Tongue (tissue), 2 donors: Measurements from ENCODE around the gene SPRING1. TPM values are rescaled to one million over a fixed set of nuclear protein-coding genes. Genes with fewer than 3 reads are reported as not detected.

ENCODE experiments used
- DNase-seq: peaks from one replicate; pipeline ENCODE4 v3.0.0-alpha.2; 2015
- total RNA-seq: library from RNA; depleted of rRNA; stranded (reverse); fragments of >200 nt; gene quantifications from one replicate; pipeline ENCODE4 v1.2.3, GENCODE V29; 2014

SPRING1 gene
- total RNA-seq, 1 donor from 2014 or later: 14.7 TPM

DNA sequence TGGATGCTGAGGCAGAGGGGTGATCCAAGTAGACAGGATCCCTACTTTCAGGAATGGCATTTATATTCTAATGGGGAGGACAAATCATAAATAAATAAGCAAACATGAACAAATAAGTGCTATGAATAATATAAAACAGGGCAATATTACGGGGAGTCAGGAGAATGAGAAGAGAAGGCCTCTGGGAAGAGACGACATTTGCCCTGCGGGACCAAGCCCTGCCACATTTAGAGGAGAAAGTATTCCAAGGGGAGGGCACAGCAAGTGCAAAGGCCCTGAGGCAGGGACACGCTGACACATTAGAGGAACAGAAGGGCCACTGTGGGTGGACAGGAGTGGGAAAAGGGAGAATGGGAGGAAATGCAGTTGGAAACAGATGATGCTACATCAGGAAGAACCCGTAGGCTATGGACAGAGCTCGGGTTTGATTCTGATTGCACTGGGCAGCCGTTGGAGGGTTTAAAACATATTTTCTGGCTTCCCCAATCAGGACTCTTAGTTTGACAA lies 1.6 kb upstream of the SPRING1 start:
- DNase-seq: no peak

DNA sequence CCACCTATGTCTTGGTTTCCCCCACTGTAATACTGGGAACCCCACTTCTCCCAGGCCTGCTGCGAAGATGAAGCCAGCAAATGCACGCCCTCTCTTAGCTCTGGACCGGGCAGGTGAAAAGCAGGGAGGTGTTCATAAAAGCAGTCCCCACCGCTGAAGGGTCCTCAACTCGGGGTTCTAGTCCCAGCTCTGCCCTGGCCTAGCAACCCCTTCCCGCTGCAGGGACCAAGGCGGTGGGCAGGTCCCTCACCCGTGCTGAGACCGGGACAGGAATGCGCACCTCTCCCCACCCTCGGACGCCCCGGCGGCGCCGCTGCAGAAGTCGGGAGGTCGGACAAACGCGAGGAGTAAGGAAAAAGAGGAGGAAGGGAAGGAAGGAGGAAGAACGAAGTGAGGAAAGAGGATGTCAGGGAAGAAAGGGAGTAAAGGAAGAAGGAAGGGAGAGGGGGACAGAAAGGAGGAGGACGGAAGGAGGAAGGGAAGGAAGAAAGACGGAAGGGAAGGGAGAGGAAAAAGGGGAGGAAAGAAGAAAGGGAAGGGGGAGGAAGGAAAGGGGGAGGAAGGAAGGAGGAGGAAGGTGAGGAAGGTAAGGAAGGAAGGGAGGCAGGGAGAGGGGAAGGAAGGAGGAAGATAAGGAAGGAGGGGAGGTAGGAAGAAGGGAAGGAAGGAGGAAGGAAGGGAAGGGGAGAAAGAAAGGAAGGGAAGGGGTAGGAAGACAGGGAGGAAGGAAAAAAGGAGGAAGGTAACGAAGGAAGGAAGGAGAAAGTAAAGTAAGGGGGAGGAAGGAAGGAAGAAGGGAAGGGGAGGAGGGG lies 701 bp downstream of the SPRING1 start:
- DNase-seq: no peak

DNA sequence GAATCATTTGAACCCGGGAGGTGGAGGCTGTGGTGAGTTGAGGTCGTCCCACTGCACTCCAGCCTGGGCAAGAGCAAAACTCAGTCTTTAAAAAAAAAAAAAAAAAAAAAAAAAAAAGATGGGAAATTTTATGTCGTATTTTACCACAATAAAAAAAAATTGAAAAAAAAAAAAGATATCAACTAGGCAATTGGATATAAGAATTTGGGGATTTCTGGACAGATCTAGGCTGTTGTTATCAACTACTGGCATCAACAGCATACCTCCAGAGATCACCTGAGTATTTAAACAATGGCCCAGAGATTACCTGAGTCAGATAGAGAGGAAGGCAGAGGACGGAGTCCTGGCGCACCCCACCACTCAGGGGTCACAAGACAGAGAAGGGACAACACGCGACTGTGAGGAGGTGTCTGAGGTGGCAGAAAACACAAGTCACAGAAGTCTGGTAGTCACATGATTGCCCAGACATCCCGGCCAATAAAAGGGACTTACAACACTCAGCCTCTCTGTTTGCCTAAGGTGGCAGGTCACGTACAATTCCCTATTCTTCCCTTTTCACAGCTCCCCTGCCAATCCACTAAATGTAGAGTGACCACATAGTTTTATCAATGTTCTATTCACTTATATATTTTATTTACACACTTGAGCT lies 1.8 kb downstream of the SPRING1 start:
- no peak for DNase-seq

DNA sequence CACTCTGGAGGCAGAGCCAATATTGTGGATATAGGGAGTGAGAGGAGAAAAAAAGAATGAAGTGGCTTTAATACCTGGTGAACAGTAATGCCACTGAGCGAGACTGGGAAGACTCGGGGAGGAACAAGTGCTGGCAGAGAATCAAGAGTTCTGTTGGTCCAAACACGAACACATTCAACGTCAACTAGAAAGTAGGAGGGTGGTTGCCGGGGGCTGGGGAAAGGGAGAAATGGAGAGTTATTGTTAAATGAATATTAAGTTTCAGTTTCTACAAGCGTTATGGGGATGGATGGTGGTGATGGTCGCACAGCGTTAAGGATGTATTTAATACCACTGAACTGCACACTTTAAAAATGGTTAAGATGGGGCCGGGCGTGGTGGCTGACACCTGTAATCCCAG lies 2.8 kb downstream of the SPRING1 start:
- no peak for DNase-seq

GRCh38 chr12:116734156-116734768 lies 3.6 kb downstream of the SPRING1 start:
- DNase-seq: no peak

- DNase-seq: no peak
These were observed 6.1 kb downstream of the SPRING1 start for GRCh38 chr12:116731801-116732200.

DNA sequence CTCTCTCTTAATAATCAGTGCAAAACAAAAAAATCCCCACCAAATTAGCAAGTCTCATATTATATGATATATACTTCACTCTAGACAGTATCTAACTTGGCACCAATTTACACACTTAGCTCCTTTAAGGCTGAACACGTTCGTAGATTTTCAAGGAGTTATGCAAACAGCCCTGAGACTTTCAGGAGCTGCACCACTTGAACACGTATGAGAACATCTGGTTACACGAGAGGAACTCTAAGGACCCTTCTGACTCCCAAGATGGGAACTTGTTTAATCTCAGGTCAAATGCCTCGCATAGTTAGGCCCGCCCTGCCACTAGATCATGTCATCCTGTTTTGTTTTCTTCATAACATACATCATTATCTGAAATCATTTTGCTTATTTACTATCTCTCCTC lies 10.0 kb downstream of the SPRING1 start:
- no peak for DNase-seq

GRCh38 chr12:116727261-116727660 lies 10.6 kb downstream of the SPRING1 start:
- no peak for DNase-seq

- DNase-seq: no peak
These were observed 11.2 kb downstream of the SPRING1 start for GRCh38 chr12:116726694-116727093.

GRCh38 chr12:116722245-116722644 lies 15.6 kb downstream of the SPRING1 start:
- no peak for DNase-seq

GRCh38 chr12:116719731-116720528 lies 17.9 kb downstream of the SPRING1 start:
- DNase-seq: no peak

DNA sequence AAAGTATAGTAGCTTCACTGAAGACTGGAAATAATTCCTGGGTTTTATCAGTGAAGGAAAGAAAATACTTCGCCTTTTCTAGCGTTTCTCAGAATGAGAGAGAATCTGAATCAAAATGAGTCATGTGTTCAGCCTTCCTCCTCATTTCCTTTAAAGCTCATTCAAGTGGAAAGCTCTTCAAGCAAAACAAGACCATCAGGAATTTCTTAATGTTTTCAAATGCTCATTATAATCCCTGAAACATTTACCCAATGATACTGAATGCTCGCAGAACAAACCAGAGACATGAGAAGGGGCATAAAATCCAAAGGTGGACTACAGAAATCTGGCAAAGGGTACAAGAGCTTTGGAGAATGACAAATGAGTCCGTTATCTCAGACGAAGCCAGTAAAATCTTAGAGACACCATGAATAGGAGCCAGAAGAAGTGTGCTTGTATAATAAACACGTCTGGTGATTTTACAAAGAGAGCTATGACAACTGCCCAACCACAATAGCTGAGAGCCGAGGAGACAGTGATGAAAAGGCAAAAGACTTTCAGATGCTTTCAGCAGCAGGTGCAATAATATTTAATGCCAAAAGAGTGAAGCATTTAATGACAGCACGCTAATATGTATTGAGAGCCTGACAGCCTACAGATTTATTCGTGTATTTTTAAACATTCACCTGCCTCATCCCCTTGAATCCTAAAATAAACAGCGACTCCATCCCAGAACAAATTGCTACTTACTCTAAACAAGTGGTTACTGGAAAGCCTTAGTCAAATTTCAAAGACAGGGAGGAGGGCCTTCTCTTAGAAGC lies 19.0 kb downstream of the SPRING1 start:
- peak; percentile 73 for DNase-seq

- DNase-seq: peak; percentile 76
These were observed 20.1 kb downstream of the SPRING1 start for GRCh38 chr12:116717466-116718437.

DNA sequence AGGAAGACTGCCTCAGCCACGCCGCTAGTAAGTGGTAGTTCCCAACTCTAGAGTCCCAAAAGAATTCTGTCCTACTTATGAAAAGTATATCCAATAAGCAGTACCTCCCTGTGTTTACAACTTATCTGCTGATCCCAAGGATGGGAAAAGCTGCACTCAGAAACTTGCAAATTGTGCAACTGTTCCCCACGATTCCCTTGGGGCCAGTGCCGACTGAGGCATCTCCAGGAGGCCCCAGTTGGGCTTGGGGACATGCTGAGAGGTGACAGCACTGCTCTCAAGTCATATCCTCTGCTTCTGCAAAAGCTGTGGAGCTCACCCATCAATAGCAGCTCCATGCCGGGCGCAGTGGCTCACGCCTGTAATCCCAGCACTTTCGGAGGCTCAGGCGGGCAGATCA lies 23.7 kb downstream of the SPRING1 start:
- DNase-seq: no peak

DNA sequence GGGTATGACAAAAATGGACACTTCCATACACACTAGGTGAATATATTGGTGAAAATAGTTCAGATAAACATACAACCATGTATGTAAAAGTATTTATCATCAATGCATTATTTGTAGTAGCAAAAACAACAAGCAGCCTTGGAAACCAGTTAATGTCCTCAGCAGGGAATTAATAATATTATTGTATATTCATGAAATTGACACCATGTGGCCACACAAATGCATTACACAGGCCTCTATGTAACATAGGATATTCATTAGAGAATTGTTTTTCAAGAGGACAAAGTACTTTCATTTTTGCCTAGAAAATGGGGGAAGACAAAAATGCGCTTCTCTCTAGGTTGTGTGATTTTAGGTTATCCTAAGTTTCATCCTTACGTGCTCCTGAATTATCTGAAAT lies 24.3 kb downstream of the SPRING1 start:
- no peak for DNase-seq

DNA sequence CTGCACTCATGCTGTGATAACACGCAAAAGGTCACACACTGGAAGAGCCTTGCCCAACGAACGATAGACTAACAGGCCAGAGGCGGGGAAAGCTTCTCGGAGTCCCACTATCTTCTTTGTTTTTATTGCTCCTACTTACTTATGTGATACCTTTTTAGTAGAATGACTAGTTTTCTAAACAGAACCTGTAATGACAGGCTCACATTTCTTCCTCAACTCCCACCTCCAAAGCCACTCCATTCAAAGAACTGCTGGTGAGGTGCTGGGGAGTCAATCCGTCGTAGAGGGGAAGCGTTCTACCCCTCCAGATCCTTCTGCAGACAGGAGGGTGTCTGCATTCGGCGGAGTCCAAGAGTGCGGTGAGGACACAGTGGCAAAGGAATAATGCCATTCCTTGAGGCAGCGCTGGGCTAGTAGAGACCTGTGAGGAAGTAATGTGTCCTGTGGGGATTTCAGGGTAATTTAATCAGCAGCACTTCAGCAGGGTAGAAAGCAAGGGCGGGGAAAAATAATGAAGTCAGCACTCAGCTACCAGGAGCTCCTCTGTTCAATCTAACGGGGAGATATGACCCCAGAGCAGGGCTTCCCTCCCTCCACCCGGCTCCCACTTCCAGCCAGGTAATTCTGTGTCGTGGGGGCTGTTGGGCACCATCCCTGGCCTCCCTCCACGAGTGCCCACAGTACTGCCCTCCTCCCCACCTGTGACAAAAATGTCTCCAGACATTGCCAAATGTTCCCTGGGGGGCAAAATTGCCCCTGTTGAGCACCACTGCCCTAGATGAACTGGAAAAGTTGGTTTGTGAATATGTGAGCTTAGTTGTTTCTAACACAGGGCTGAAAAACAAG lies 25.2 kb downstream of the SPRING1 start:
- no peak for DNase-seq

GRCh38 chr12:116710370-116711150 lies 27.3 kb downstream of the SPRING1 start:
- DNase-seq: no peak

DNA sequence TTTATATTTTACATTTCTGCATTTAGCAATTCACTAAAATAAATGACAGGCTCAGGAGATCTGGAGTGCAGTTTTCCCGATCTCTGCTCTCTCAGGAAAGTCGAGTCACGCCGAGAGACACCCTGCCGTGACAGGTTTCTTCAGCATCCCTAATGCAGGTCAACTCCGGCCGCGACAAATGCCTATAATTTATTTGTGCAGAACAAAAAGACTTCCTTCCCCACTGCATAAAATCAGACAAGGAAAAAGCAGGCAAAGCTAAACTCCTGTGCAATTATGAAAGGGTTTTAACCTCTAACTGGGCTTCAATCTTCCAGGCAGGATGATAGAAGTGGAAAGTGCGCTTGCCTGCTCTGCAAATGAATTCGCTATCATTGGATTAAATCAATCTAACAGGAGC lies 28.1 kb downstream of the SPRING1 start:
- DNase-seq: no peak
